HEK293T (cell line): Measurements from ENCODE around the gene CCDC24.

Source experiments
- CTCF ChIA-PET: fragments of 350-600 bp; formaldehyde crosslinking; extraction: SDS; loops from one replicate; lab custom pipeline; 2021; ENCODE audit warnings: antibody characterized with exemption, inconsistent platforms; lab: Yijun Ruan, JAX
- POLR2A ChIA-PET: fragments of 350-600 bp; formaldehyde crosslinking; extraction: SDS; loops from one replicate; lab custom pipeline; 2020; ENCODE audit warnings: antibody characterized with exemption, inconsistent platforms; lab: Yijun Ruan, JAX
- DNase-seq: peaks from one replicate; pipeline ENCODE4 v3.0.0; 2012; ENCODE audit warnings: mixed read lengths; ENCODE audit errors: extremely low spot score
- ARNT ChIP-seq: fragments of 450-650 bp; IDR thresholded peaks from 2 replicates; pipeline ENCODE4 v1.6.1; 2017; ENCODE audit warnings: mild to moderate bottlenecking
- BHLHE40 ChIP-seq: fragments of 450-650 bp; IDR thresholded peaks from 2 replicates; pipeline ENCODE4 v1.6.1; 2016; ENCODE audit warnings: mild to moderate bottlenecking, moderate library complexity, borderline replicate concordance
- CTBP1 ChIP-seq: fragments of 450-650 bp; IDR thresholded peaks from 2 replicates; pipeline ENCODE4 v1.6.1; 2016; ENCODE audit warnings: borderline replicate concordance
- ELF4 ChIP-seq: fragments of 450-650 bp; IDR thresholded peaks from 2 replicates; pipeline ENCODE4 v1.6.1; 2017; ENCODE audit warnings: antibody characterized with exemption
- FOXA1 ChIP-seq: fragments of 450-650 bp; IDR thresholded peaks from 2 replicates; pipeline ENCODE4 v1.6.1; 2016; ENCODE audit warnings: mild to moderate bottlenecking
- FOXK2 ChIP-seq: fragments of 450-650 bp; IDR thresholded peaks from 2 replicates; pipeline ENCODE4 v1.6.1; 2016; ENCODE audit warnings: mild to moderate bottlenecking
- FOXM1 ChIP-seq: fragments of 450-650 bp; IDR thresholded peaks from 2 replicates; pipeline ENCODE4 v1.6.1; 2017; ENCODE audit warnings: mild to moderate bottlenecking, borderline replicate concordance
- HDGF ChIP-seq: fragments of 450-650 bp; IDR thresholded peaks from 2 replicates; pipeline ENCODE4 v1.6.1; 2017; ENCODE audit warnings: antibody characterized with exemption, borderline replicate concordance
- L3MBTL2 ChIP-seq: fragments of 450-650 bp; conservative IDR thresholded peaks from 2 replicates; pipeline ENCODE4 v1.6.1; 2016; ENCODE audit warnings: mild to moderate bottlenecking
- LEF1 ChIP-seq: fragments of 450-650 bp; IDR thresholded peaks from 2 replicates; pipeline ENCODE4 v1.6.1; 2017; ENCODE audit warnings: mild to moderate bottlenecking, borderline replicate concordance
- NFRKB ChIP-seq: fragments of 450-650 bp; IDR thresholded peaks from 2 replicates; pipeline ENCODE4 v1.6.1; 2016; ENCODE audit warnings: mild to moderate bottlenecking, moderate library complexity
- PKNOX1 ChIP-seq: fragments of 450-650 bp; IDR thresholded peaks from 2 replicates; pipeline ENCODE4 v1.6.1; 2016
- SP1 ChIP-seq: fragments of 450-650 bp; IDR thresholded peaks from 2 replicates; pipeline ENCODE4 v1.6.1; 2017
- SUZ12 ChIP-seq: fragments of 450-650 bp; IDR thresholded peaks from 2 replicates; pipeline ENCODE4 v1.6.1; 2016; ENCODE audit warnings: mild to moderate bottlenecking
- TARDBP ChIP-seq: fragments of 450-650 bp; IDR thresholded peaks from 2 replicates; pipeline ENCODE4 v1.6.1; 2016
- ZNF384 ChIP-seq: fragments of 450-650 bp; IDR thresholded peaks from 2 replicates; pipeline ENCODE4 v1.6.1; 2016

Gene CCDC24

GRCh38 chr1:44016041-44016889 is 24.9 kb downstream of the CCDC24 start:
- POLR2A ChIA-PET: interaction anchor here (0.7 to 0.9 kb wide), 2 partner anchors 14 to 43 kb away, joined by 3 read pairs; no protein-coding TSS in a partner anchor
- no peak for TF ChIP-seq PKNOX1
- no peak for TF ChIP-seq FOXK2
- TF ChIP-seq LEF1: no peak
- TF ChIP-seq TARDBP: no peak
- TF ChIP-seq CTBP1: no peak
- no peak for TF ChIP-seq ZNF384
- TF ChIP-seq HDGF: no peak
- no peak for TF ChIP-seq SP1
- TF ChIP-seq FOXM1: no peak
- no peak for TF ChIP-seq BHLHE40
- TF ChIP-seq L3MBTL2: no peak
- no peak for TF ChIP-seq NFRKB
- TF ChIP-seq SUZ12: no peak
- TF ChIP-seq ELF4: no peak
- CTCF ChIA-PET: interaction anchor here (0.6 to 2.8 kb wide), 3 partner anchors 10 to 27 kb away, joined by 3 to 8 read pairs (median 7); no protein-coding TSS in a partner anchor
- no peak for DNase-seq

- TF ChIP-seq LEF1 (no peak), FOXK2 (no peak), ZNF384 (no peak), FOXM1 (no peak)
- POLR2A ChIA-PET: interaction anchor here (0.7 to 0.9 kb wide), 2 partner anchors 13 to 44 kb away, joined by 3 read pairs; no protein-coding TSS in a partner anchor
- CTCF ChIA-PET: interaction anchor here (0.6 to 2.8 kb wide), 2 partner anchors 11 to 28 kb away, joined by 3 to 7 read pairs; no protein-coding TSS in a partner anchor
- no peak for DNase-seq
Measured at GRCh38 chr1:44016890-44017400, 25.5 kb downstream of the CCDC24 start.

- TF ChIP-seq HDGF (no peak), LEF1 (no peak), ARNT (no peak), SP1 (no peak), TARDBP (no peak), L3MBTL2 (no peak), ELF4 (no peak), FOXM1 (no peak)
- no peak for DNase-seq
- ChIA-PET CTCF (interaction anchor here (0.8 kb wide), 1 partner anchor 17 kb away, joined by 5 read pairs; no protein-coding TSS in a partner anchor), POLR2A (interaction anchor here (2.4 kb wide), 1 partner anchor 11 kb away, joined by 11 read pairs; the partner anchor contains the start of gene SLC6A9)
Measured at GRCh38 chr1:44019466-44019948, 28.1 kb downstream of the CCDC24 start.

- ChIA-PET POLR2A (interaction anchor here (0.9 to 2.4 kb wide), 2 partner anchors 10 to 13 kb away, joined by 4 to 11 read pairs; partner anchors contain the start of gene SLC6A9), CTCF (interaction anchor here (1.0 kb wide), 1 partner anchor 14 kb away, joined by 3 read pairs; no protein-coding TSS in a partner anchor)
- no peak for DNase-seq
- no peak for TF ChIP-seq LEF1
- TF ChIP-seq SUZ12: no peak
- no peak for TF ChIP-seq TARDBP
- no peak for TF ChIP-seq L3MBTL2
- no peak for TF ChIP-seq NFRKB
- no peak for TF ChIP-seq ARNT
- no peak for TF ChIP-seq CTBP1
- no peak for TF ChIP-seq PKNOX1
- no peak for TF ChIP-seq FOXA1
- no peak for TF ChIP-seq HDGF
- TF ChIP-seq BHLHE40: no peak
- no peak for TF ChIP-seq ZNF384
Measured at GRCh38 chr1:44020464-44020863, 29.1 kb downstream of the CCDC24 start.

- CTCF ChIA-PET: interaction anchor here (1.0 kb wide), 1 partner anchor 15 kb away, joined by 3 read pairs; no protein-coding TSS in a partner anchor
- no peak for DNase-seq
- TF ChIP-seq FOXA1: no peak
- no peak for TF ChIP-seq PKNOX1
- TF ChIP-seq SP1: no peak
- TF ChIP-seq BHLHE40: no peak
- TF ChIP-seq FOXK2: no peak
- no peak for TF ChIP-seq FOXM1
- TF ChIP-seq NFRKB: no peak
- no peak for TF ChIP-seq SUZ12
- TF ChIP-seq ELF4: no peak
- TF ChIP-seq ARNT: no peak
- no peak for TF ChIP-seq TARDBP
- no peak for TF ChIP-seq L3MBTL2
- no peak for TF ChIP-seq ZNF384
- TF ChIP-seq LEF1: no peak
- TF ChIP-seq CTBP1: no peak
- TF ChIP-seq HDGF: no peak
Measured at GRCh38 chr1:44021156-44021555, 29.8 kb downstream of the CCDC24 start.

More at GRCh38 chr1:44021156-44021555, 29.8 kb downstream of the CCDC24 start:
- POLR2A ChIA-PET: interaction anchor here (0.9 to 2.4 kb wide), 2 partner anchors 10 to 12 kb away, joined by 4 to 11 read pairs; partner anchors contain the start of gene SLC6A9
